ENCODE results near the gene NAV3.
"Not testable (repeated sequence)": the region's sequence is repeated elsewhere in the genome, so short reads cannot be mapped to it uniquely, and the experiment has no call there.

- TF ChIP-seq POLR2AphosphoS5 (IDR thresholded peaks at IDR 0.05; ENCODE audit: insufficient read depth in 1 of 2, low read depth in 1 of 2); POLR2A (IDR thresholded peaks at IDR 0.05); CTCF (IDR thresholded peaks at IDR 0.05): not testable (repeated sequence)
Measured at GRCh38 chr12:78102801-78103200, 272.1 kb downstream of the NAV3 start.
